Hepatocyte (in vitro differentiated cells): ENCODE results near the gene NRSN2. TPM values are rescaled to one million over a fixed set of nuclear protein-coding genes. Genes with fewer than 3 reads are reported as not detected.

ENCODE experiments used
- DNase-seq: peaks from one replicate; pipeline ENCODE4 v3.0.0-alpha.2; 2016; ENCODE audit warnings: low spot score
- H2AFZ ChIP-seq: fragments of 200-600 bp; sonication (generic); 2 replicates; pipeline ENCODE4 v1.6.0; 2016; ENCODE audit warnings: antibody characterized with exemption, mild to moderate bottlenecking
- H3K27ac ChIP-seq: fragments of 200-600 bp; sonication (generic); 2 replicates; pipeline ENCODE4 v1.5.1; 2016; ENCODE audit warnings: mild to moderate bottlenecking
- H3K27me3 ChIP-seq: fragments of 200-600 bp; sonication (generic); 2 replicates; pipeline ENCODE4 v1.6.1; 2016
- H3K36me3 ChIP-seq: fragments of 200-600 bp; sonication (generic); replicated peaks from 2 replicates; pipeline ENCODE4 v1.5.1; 2016; ENCODE audit warnings: low read depth; ENCODE audit not compliant: insufficient read depth
- H3K4me1 ChIP-seq: fragments of 200-600 bp; sonication (generic); 2 replicates; pipeline ENCODE4 v1.5.1; 2016; ENCODE audit warnings: mild to moderate bottlenecking, moderate library complexity; ENCODE audit not compliant: insufficient read depth
- H3K4me2 ChIP-seq: fragments of 200-600 bp; sonication (generic); 2 replicates; pipeline ENCODE4 v1.6.0; 2016
- H3K4me3 ChIP-seq: fragments of 200-600 bp; sonication (generic); 2 replicates; pipeline ENCODE4 v1.5.1; 2016; ENCODE audit warnings: mild to moderate bottlenecking
- H3K79me2 ChIP-seq: fragments of 200-600 bp; sonication (generic); 2 replicates; pipeline ENCODE4 v1.6.0; 2017; ENCODE audit warnings: mild to moderate bottlenecking
- H3K9me2 ChIP-seq: fragments of 200-600 bp; sonication (generic); replicated peaks from 2 replicates; pipeline ENCODE4 v1.6.0; 2017; ENCODE audit warnings: mild to moderate bottlenecking; ENCODE audit not compliant: insufficient read depth
- H3K9me3 ChIP-seq: fragments of 200-600 bp; sonication (generic); 2 replicates; pipeline ENCODE4 v1.5.1; 2016; ENCODE audit warnings: low read depth, mild to moderate bottlenecking
- H4K20me1 ChIP-seq: fragments of 200-600 bp; sonication (generic); 2 replicates; pipeline ENCODE4 v1.6.0; 2016; ENCODE audit warnings: mild to moderate bottlenecking; ENCODE audit not compliant: insufficient read depth, poor library complexity, severe bottlenecking
- EZH2 ChIP-seq: fragments of 200-600 bp; sonication (generic); IDR thresholded peaks from 2 replicates; pipeline ENCODE4 v1.6.1; 2016; ENCODE audit warnings: antibody characterized with exemption, mild to moderate bottlenecking, borderline replicate concordance
- EZH2phosphoT487 ChIP-seq: fragments of 200-600 bp; sonication (generic); IDR thresholded peaks from one replicate; pipeline ENCODE4 v1.6.1; 2018; ENCODE audit warnings: antibody characterized with exemption, mild to moderate bottlenecking, low read depth, moderate library complexity; ENCODE audit not compliant: unreplicated experiment, severe bottlenecking
- WGBS: methylation state at CpG from one replicate; pipeline ENCODE4 v1.1.6; 2016; ENCODE audit warnings: low lambda C conversion rate; ENCODE audit errors: missing lambda C conversion rate; 5-methylcytosine and 5-hydroxymethylcytosine counted together
- polyA plus RNA-seq: library from polyadenylated mRNA; unstranded; fragments of >200 nt; fragmentation: Nextera tagmentation; extraction: Ambion mirVana; gene quantifications from 2 replicates; pipeline ENCODE4 v1.2.1, GENCODE V29; 2016
- total RNA-seq: library from RNA; depleted of rRNA; stranded (reverse); fragments of >200 nt; gene quantifications from 2 replicates; pipeline ENCODE4 v1.2.3, GENCODE V29; 2014
- TF ChIP-seq, protein P1 (sequence below): fragments of 200-600 bp; sonication (generic); IDR thresholded peaks from 2 replicates; pipeline ENCODE4 v1.5.1; 2016; ENCODE audit warnings: antibody characterized with exemption, mild to moderate bottlenecking; ENCODE audit not compliant: poor library complexity

Gene NRSN2
- 29.8 and 32.0 TPM in 2 replicates for total RNA-seq
- 65.3 and 68.1 TPM in 2 replicates for polyA plus RNA-seq

GRCh38 chr20:346640-347316 lies at the start of gene NRSN2:
NRSN2 (plus strand) TSS chr20:347111; CDS start chr20:349644, 2,533 bp downstream.
- TF ChIP-seq, protein P1, sequence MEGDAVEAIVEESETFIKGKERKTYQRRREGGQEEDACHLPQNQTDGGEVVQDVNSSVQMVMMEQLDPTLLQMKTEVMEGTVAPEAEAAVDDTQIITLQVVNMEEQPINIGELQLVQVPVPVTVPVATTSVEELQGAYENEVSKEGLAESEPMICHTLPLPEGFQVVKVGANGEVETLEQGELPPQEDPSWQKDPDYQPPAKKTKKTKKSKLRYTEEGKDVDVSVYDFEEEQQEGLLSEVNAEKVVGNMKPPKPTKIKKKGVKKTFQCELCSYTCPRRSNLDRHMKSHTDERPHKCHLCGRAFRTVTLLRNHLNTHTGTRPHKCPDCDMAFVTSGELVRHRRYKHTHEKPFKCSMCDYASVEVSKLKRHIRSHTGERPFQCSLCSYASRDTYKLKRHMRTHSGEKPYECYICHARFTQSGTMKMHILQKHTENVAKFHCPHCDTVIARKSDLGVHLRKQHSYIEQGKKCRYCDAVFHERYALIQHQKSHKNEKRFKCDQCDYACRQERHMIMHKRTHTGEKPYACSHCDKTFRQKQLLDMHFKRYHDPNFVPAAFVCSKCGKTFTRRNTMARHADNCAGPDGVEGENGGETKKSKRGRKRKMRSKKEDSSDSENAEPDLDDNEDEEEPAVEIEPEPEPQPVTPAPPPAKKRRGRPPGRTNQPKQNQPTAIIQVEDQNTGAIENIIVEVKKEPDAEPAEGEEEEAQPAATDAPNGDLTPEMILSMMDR, result no peak
- no peak for TF ChIP-seq EZH2
- TF ChIP-seq EZH2phosphoT487, result no peak
- 0% methylated on average over 8 of the region's 50 CpGs for WGBS

GRCh38 chr20:297925-298775 lies 48.8 kb upstream of the NRSN2 start:
- Histone ChIP-seq H3K27ac (peak overlapping the region; percentile 100), H3K4me1 (peaks cover 40% of the 10 kb centered on the region), H3K4me2 (peak overlapping the region; percentile 98), H3K27me3 (no peaks in the 10 kb centered on the region), H3K79me2 (peaks cover 62% of the 10 kb centered on the region), H4K20me1 (peaks cover 27% of the 10 kb centered on the region), H3K9me2 (no peaks in the 10 kb centered on the region), H2AFZ (peak overlapping the region; percentile 73), H3K4me3 (peak overlapping the region; percentile 92), H3K9me3 (no peaks in the 10 kb centered on the region), H3K36me3 (no peaks in the 10 kb centered on the region)
- WGBS, result under 1% methylated on average over 63 of the region's 75 CpGs
- peak; percentile 64 for DNase-seq
- TF ChIP-seq EZH2phosphoT487 (no peak), EZH2 (no peak)
- TF ChIP-seq, protein P1, result no peak

More at GRCh38 chr20:346640-347316, at the start of gene NRSN2:
- H3K36me3 ChIP-seq, result no peaks in the 10 kb centered on the region
- H3K4me1 ChIP-seq, result peaks cover 9% of the 10 kb centered on the region
- peak within 1 kb of the TSS; percentile 69 for H2AFZ ChIP-seq
- peak within 1 kb of the TSS; percentile 93 for H3K4me2 ChIP-seq
- H3K9me3 ChIP-seq, result no peaks in the 10 kb centered on the region
- no peaks in the 10 kb centered on the region for H3K9me2 ChIP-seq
- peak; percentile 88 for DNase-seq
- H3K27me3 ChIP-seq, result no peaks in the 10 kb centered on the region
- H3K79me2 ChIP-seq, result peaks cover 32% of the 10 kb centered on the region
- H3K27ac ChIP-seq, result peak within 1 kb of the TSS; percentile 99
- H3K4me3 ChIP-seq, result peak within 1 kb of the TSS; percentile 85
- H4K20me1 ChIP-seq, result no peaks in the 10 kb centered on the region

GRCh38 chr20:298776-299391 lies 48.0 kb upstream of the NRSN2 start:
- 4% methylated on average over 15 of the region's 15 CpGs for WGBS
- H3K4me1 ChIP-seq, result peaks cover 40% of the 10 kb centered on the region
- H2AFZ ChIP-seq, result no peak overlapping the region

More at GRCh38 chr20:298776-299391, 48.0 kb upstream of the NRSN2 start:
- Histone ChIP-seq H3K27ac (peak overlapping the region; percentile 100), H3K27me3 (no peaks in the 10 kb centered on the region), H3K36me3 (no peaks in the 10 kb centered on the region), H3K79me2 (peaks cover 62% of the 10 kb centered on the region), H3K9me3 (no peaks in the 10 kb centered on the region), H3K4me2 (peak overlapping the region; percentile 98), H3K4me3 (peak overlapping the region; percentile 92), H4K20me1 (peaks cover 27% of the 10 kb centered on the region), H3K9me2 (no peaks in the 10 kb centered on the region)
- no peak for TF ChIP-seq EZH2phosphoT487
- TF ChIP-seq EZH2, result no peak
- TF ChIP-seq, protein P1, result no peak
- no peak for DNase-seq
